Activated B cell treated with CpG ODN at 0.5 μM for 24 hours (primary cell): ENCODE results near the gene TAGAP. TPM values are rescaled to one million over a fixed set of nuclear protein-coding genes. Genes with fewer than 3 reads are reported as not detected.
"Not testable (repeated sequence)": the region's sequence is repeated elsewhere in the genome, so short reads cannot be mapped to it uniquely, and the experiment has no call there.

Source experiments
- ATAC-seq: fragments of 200-7000 bp; cut with Tn5 transposase; one replicate; pipeline ENCODE4 v1.10.0; 2021; ENCODE audit warnings: low read depth, mild to moderate bottlenecking, moderate library complexity
- CTCF ChIA-PET: fragments of 350-600 bp; sonication (Branson Sonifier 250); formaldehyde crosslinking; loops from one replicate; lab custom pipeline; 2021; ENCODE audit warnings: antibody characterized with exemption; lab: Charles Lee
- POLR2A ChIA-PET: fragments of 350-600 bp; sonication (Branson Sonifier 250); formaldehyde crosslinking; loops from one replicate; lab custom pipeline; 2021; ENCODE audit warnings: antibody characterized with exemption; lab: Charles Lee
- DNase-seq: peaks from one replicate; pipeline ENCODE4 v3.0.0; 2022
- H3K27ac Mint-ChIP-seq: one replicate; pipeline ENCODE4 v1.8.0; 2020; ENCODE audit warnings: mixed read lengths
- H3K27me3 Mint-ChIP-seq: one replicate; pipeline ENCODE4 v1.8.0; 2021; ENCODE audit warnings: mixed read lengths
- H3K36me3 Mint-ChIP-seq: one replicate; pipeline ENCODE4 v1.8.0; 2021; ENCODE audit warnings: low read depth, mixed read lengths
- H3K4me1 Mint-ChIP-seq: one replicate; pipeline ENCODE4 v1.8.0; 2021; ENCODE audit warnings: mixed read lengths
- H3K4me3 Mint-ChIP-seq: one replicate; pipeline ENCODE4 v1.8.0; 2020; ENCODE audit warnings: mild to moderate bottlenecking, mixed read lengths
- H3K9me3 Mint-ChIP-seq: one replicate; pipeline ENCODE4 v1.8.0; 2020; ENCODE audit warnings: mixed read lengths
- intact Hi-C: fragments of 100-400 bp; cut with micrococcal nuclease; formaldehyde crosslinking; loops from one replicate; pipeline ENCODE4 v1.15.1; 2024
- total RNA-seq: library from RNA; stranded (reverse); gene quantifications from 2 replicates; pipeline ENCODE4 v1.2.3, GENCODE V29; 2022
- TF ChIP-seq, protein P1 (sequence below): fragments of 200-600 bp; IDR thresholded peaks from one replicate; pipeline ENCODE4 v1.8.0; 2022; ENCODE audit warnings: antibody characterized with exemption, mild to moderate bottlenecking

The TAGAP gene
- total RNA-seq, 1 donor from 2014 or later = 129 TPM

GRCh38 chr6:158991017-158991723 is 53.6 kb downstream of the TAGAP start:
- intact Hi-C loops = no loop called here
- DNase-seq = no peak
- peaks cover 2% of the 10 kb centered on the region for H3K36me3 Mint-ChIP-seq
- POLR2A ChIA-PET = interaction anchor here (0.7 to 0.9 kb wide), 2 partner anchors 9 to 143 kb away, joined by 3 to 9 read pairs; partner anchors contain the start of gene RSPH3
- H3K27ac Mint-ChIP-seq = no peak overlapping the region
- H3K27me3 Mint-ChIP-seq = no peaks in the 10 kb centered on the region
- no peak for ATAC-seq
- H3K9me3 Mint-ChIP-seq = peaks cover 8% of the 10 kb centered on the region
- TF ChIP-seq, protein P1, sequence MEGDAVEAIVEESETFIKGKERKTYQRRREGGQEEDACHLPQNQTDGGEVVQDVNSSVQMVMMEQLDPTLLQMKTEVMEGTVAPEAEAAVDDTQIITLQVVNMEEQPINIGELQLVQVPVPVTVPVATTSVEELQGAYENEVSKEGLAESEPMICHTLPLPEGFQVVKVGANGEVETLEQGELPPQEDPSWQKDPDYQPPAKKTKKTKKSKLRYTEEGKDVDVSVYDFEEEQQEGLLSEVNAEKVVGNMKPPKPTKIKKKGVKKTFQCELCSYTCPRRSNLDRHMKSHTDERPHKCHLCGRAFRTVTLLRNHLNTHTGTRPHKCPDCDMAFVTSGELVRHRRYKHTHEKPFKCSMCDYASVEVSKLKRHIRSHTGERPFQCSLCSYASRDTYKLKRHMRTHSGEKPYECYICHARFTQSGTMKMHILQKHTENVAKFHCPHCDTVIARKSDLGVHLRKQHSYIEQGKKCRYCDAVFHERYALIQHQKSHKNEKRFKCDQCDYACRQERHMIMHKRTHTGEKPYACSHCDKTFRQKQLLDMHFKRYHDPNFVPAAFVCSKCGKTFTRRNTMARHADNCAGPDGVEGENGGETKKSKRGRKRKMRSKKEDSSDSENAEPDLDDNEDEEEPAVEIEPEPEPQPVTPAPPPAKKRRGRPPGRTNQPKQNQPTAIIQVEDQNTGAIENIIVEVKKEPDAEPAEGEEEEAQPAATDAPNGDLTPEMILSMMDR = no peak
- CTCF ChIA-PET = no interaction called here
- peaks cover 10% of the 10 kb centered on the region for H3K4me1 Mint-ChIP-seq
- no peak overlapping the region for H3K4me3 Mint-ChIP-seq

DNA sequence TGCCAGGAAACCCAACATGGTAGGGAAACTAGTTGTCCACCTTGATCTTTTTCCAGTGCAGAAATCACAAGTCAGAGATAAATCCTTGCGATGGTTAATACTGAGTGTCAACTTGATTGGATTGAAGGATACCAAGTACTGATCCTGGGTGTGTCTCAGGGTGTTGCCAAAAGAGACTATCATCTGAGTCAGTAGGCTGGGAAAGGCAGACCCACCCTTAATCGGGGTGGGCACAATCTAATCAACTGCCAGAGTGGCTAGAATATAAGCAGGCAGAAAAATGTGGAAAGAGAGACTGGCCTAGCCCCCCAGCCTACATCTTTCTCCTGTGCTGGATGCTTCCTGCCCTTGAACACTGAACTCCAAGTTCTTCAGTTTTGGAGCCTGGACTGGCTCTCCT is 55.1 kb downstream of the TAGAP start:
- H3K4me3 Mint-ChIP-seq, H3K36me3 Mint-ChIP-seq, CTCF ChIA-PET, ATAC-seq, H3K4me1 Mint-ChIP-seq, POLR2A ChIA-PET, H3K9me3 Mint-ChIP-seq, H3K27me3 Mint-ChIP-seq, DNase-seq, H3K27ac Mint-ChIP-seq, intact Hi-C loops: not testable (repeated sequence)

DNA sequence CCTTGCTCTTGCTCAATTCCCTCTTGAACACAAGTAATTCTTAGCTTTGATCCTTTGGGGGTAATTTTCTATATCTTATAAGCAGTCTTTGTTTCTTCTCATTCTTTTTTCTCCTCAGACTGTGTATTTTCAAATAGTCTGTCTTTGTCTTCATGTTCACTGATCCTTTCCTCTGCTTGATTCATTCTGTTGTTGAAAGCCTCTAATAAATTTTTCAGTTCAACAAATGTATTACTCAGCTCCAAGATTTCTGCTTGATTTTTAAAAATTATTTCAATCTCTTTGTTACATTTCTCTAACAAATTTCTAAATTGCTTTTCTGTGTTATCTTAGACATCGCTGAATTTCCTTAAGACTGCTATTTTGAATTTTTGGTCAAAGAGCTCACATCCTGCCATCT is 56.3 kb downstream of the TAGAP start:
- Mint-ChIP-seq H3K27me3 (no peaks in the 10 kb centered on the region), H3K4me1 (peaks cover 3% of the 10 kb centered on the region), H3K36me3 (peaks cover 2% of the 10 kb centered on the region), H3K4me3 (no peak overlapping the region), H3K9me3 (peaks cover 8% of the 10 kb centered on the region), H3K27ac (no peak overlapping the region)
- intact Hi-C loops = no loop called here
- DNase-seq (no peak), ATAC-seq (no peak)
- CTCF ChIA-PET = no interaction called here
- POLR2A ChIA-PET = no interaction called here
- TF ChIP-seq, protein P1 = no peak

- H3K9me3 Mint-ChIP-seq = peaks cover 8% of the 10 kb centered on the region
- ChIA-PET POLR2A (interaction anchor here (0.5 kb wide), 1 partner anchor 437 kb away, joined by 4 read pairs; no protein-coding TSS in a partner anchor), CTCF (no interaction called here)
- H3K36me3 Mint-ChIP-seq = peaks cover 2% of the 10 kb centered on the region
- TF ChIP-seq, protein P1 = no peak
- no peak overlapping the region for H3K4me3 Mint-ChIP-seq
- no peaks in the 10 kb centered on the region for H3K27me3 Mint-ChIP-seq
- peaks cover 3% of the 10 kb centered on the region for H3K4me1 Mint-ChIP-seq
- intact Hi-C loops = no loop called here
- no peak for DNase-seq
- no peak for ATAC-seq
- no peak overlapping the region for H3K27ac Mint-ChIP-seq
Observed at GRCh38 chr6:158987657-158988056, 57.1 kb downstream of the TAGAP start.

Other genes starting within 250 kb of the TAGAP start
- gene EZR, start 225.6 kb downstream of the TAGAP start, total RNA-seq = 488 and 489 TPM in 2 replicates
- gene RSPH3, start 44.8 kb downstream of the TAGAP start, total RNA-seq = 1.9 and 2.4 TPM in 2 replicates
- gene FNDC1, start 124.4 kb upstream of the TAGAP start, total RNA-seq = not detected in 2 replicates